Activated CD4-positive, CD25-positive, alpha-beta regulatory T cell treated with anti-CD3 and anti-CD28 coated beads, Interleukin-2, amount 50 U/mL, for 24 hours (primary cell): ENCODE measurements around the gene CLSTN2.
"Not testable (repeated sequence)": the region's sequence is repeated elsewhere in the genome, so short reads cannot be mapped to it uniquely, and the experiment has no call there.

Source experiments
- ATAC-seq, 2 donors: fragments of 150-1000 bp; cut with Tn5 transposase; one replicate each; pipeline ENCODE4 v1.10.0; 2021; ENCODE audit warnings: mild to moderate bottlenecking in 1 of 2, moderate library complexity in 1 of 2

The CLSTN2 gene

DNA sequence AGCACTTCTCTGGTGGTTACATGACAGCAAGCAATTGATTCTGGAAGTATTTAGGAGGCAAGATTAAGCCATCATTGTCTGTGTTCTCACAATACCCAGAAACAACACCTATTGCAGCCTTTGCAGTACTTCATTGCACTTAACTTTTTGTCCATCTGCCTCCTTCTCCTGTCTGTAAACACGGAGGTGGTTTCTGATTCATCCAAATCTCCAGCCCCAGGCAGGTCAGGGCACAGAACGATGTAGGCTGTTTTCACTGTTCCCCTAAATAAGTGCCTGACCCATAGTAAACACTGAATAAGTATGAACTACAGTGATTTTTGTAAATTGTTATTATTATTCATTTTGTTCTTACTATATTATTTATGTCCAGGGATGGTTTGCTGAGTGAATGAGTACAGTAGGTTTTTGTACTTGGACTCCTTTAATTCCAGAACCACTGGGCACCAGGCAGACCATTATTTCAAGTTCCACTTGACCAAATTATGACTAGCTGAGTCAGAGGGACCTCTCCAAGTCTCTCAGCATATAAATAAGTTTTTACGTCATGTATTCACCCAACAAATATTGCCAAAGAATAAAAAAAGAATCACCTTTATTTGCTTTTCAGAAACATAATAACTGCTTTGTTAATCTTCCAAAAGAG is 459.6 kb downstream of the CLSTN2 start:
- no peak for ATAC-seq

- no peak for ATAC-seq
Measured at GRCh38 chr3:140395134-140396075, 460.4 kb downstream of the CLSTN2 start.

- ATAC-seq = no peak
Measured at GRCh38 chr3:140396110-140396509, 461.1 kb downstream of the CLSTN2 start.

GRCh38 chr3:140397847-140398246 is 462.9 kb downstream of the CLSTN2 start:
- ATAC-seq = no peak

GRCh38 chr3:140398387-140398786 is 463.4 kb downstream of the CLSTN2 start:
- no peak for ATAC-seq

DNA sequence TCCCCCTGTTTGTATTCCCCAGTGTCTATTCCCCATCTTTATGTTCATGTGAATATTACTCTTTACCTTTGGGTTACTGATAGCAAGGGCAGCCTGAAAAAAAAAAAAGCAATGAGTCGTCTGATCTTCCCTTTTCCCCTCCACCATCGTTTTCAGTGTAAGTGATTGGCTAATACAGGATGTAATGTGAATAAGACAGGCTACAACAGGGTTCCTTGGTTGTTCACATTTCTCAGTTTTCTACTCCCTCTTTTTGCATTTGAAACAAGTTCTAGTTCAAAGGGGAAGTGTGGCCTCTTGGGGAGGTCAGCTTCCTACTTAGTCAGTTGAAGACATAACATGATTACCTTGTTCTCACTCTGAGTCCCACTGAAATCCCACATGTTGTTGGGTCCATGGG is 464.9 kb downstream of the CLSTN2 start:
- ATAC-seq = no peak

DNA sequence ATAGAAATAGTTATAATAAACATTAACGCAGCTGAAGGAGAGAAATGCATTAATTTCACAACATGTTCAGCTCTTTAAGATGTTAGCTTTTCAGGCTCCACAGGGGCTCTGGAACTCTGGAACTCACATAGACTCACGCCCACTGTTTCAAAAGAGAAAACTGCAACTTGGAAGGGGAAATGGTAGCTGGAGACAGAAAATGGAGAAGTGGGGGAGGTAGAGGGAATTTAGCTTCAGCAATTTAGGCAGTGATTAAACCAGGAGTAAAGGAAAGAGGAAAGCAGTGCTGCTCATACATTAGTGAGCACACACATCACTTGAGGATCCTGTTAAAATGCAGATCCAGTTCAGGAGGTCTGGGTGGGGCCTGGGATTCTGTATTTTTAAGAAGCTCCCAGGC is 468.1 kb downstream of the CLSTN2 start:
- ATAC-seq = no peak

- ATAC-seq = no peak
Measured at GRCh38 chr3:140403608-140404007, 468.6 kb downstream of the CLSTN2 start.

DNA sequence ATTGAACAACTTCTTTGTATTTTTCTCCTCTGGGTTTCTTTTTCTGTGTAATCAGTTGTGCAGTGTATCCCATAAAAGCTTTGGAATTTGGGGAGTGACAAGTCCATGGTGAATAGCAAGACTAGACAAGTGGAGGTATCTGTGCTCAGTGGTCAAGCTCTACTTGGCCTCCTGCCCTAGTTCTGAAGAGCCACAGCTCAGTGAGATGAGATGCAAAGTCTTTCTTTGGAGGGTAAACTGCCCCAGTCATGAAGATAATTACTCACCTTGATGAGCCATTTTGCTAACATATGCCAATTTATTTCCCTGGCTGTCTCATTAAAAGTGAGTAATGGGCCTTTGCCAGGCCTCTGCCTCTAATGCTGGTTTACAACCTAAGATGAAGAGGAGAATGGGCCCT is 471.7 kb downstream of the CLSTN2 start:
- ATAC-seq = no peak

DNA sequence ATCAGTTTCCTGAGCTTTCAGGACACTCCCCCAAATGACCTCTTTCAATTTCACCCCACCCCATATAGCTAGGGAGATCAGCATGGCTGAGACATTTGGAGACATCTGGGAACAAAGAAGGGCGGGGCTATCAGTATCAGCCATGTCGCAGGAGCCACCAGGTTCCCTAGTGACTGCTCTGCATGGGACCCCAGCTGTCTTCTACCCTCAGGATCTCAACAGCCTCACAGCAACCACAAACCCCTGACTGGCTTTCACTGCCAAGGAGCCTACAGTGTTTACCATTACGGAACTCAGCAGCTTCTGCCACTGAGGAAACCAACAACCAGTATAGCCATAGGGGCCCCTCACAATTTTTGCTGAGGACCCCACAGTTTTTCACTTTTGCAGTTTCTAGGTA is 473.3 kb downstream of the CLSTN2 start:
- no peak for ATAC-seq

DNA sequence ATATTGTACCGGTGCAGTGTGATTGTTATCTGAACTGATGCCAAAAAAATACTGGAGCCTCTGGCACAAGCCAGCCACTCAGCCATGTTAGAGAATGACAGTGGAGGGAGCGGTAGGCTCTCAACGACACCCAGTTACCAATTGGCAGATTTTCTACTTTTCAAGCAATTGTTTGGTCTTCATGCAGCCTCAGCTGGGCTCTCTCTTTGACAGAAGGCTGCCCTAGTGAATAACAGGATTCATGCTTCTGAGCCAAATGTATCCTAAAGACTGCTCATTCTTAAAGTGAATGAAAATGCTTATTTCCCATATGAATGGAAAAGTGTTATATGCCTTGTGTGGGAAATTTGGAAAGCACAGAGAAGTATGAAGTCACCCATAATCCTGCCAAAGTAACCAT is 481.7 kb downstream of the CLSTN2 start:
- no peak for ATAC-seq

DNA sequence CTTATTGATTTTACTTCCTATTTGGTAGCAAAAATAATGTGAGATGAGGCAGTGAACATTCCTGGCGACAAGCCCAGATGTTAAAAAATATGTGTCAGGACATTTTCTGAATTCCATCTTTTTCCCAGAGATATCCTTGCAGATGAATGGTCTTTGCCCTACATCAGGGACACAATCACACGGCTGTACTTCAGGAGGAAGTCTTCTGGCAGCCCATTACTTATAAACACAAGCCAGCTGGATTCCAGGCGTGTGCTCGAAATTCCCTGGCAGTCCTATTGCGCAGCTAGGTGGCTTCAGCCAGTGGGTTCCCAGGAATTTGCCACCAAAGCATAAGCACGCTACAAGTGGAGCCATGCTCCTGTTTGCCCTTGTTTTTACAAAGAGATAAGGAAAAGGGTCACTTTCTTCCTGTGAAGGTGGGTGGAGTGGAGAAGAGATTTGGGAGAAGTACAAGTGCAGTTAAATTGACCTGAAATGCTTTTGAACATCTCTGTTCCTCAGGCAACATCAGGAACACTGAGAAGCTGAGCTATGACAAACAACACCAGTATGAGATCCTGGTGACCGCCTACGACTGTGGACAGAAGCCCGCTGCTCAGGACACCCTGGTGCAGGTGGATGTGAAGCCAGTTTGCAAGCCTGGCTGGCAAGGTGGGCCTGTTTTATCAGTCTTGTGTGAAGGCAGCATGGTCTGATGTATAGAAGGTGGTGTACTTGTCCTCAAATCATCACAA is 485.8 kb downstream of the CLSTN2 start:
- ATAC-seq = no peak

DNA sequence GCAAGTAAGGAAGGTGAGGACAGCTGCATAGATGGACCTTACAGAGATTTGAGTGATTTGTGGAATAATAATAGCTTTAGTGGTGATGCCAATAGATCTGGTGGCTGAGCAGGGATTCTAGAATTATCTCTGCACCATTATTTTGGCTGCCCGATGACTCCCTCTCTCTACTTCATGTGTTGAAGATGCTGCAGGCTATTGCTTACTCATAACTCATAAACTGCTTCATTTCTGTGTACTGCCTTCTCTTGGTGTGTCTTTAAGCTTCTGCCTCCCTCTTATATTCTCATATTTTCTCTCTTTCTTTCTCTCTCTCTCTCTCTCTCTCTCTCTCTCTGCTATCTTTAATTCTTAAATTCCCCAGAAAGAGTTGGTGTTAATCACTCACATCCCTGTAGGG is 486.9 kb downstream of the CLSTN2 start:
- ATAC-seq = no peak

DNA sequence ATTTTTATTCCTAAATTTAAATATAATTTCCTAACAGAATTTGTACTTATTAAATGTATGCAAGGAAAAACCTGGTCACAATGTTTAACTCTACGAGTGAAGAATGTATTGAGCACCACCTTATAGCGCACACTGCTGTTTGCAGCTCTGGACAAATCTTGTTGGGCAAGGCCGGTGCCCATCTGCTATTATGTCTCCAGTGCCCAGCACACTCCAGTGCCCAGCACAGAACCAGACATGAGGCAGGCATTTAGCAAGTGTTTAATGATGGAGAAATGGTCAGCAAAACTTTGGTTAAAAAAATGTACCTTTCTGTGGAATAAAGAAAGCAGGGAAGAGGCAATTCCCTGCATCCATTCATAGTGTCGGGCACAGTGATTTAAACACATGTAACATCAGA is 488.2 kb downstream of the CLSTN2 start:
- no peak for ATAC-seq

GRCh38 chr3:140423574-140423973 is 488.6 kb downstream of the CLSTN2 start:
- not testable (repeated sequence) for ATAC-seq

DNA sequence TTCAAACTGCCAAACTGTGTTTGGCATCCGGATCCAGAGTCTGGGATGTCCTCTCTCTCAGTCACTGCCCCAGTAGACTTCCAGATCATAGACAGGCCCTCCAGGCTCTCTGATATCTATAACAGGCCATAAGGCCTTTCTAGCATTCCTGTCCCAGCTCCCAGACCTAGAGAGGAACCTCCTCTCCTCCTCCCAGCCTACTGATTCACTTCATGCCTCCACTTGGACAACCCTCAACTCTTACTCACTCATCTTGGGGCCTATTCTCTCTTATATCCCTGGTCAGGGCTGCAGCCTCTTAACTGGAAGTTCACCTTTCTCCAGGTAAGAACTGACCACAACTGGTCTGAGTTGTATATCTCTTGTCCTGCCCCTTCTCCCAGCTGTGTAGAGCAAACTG is 489.2 kb downstream of the CLSTN2 start:
- ATAC-seq = no peak

GRCh38 chr3:140424726-140425125 is 489.7 kb downstream of the CLSTN2 start:
- ATAC-seq = no peak

GRCh38 chr3:140427786-140428185 is 492.8 kb downstream of the CLSTN2 start:
- ATAC-seq = no peak

GRCh38 chr3:140428380-140428779 is 493.4 kb downstream of the CLSTN2 start:
- no peak for ATAC-seq

DNA sequence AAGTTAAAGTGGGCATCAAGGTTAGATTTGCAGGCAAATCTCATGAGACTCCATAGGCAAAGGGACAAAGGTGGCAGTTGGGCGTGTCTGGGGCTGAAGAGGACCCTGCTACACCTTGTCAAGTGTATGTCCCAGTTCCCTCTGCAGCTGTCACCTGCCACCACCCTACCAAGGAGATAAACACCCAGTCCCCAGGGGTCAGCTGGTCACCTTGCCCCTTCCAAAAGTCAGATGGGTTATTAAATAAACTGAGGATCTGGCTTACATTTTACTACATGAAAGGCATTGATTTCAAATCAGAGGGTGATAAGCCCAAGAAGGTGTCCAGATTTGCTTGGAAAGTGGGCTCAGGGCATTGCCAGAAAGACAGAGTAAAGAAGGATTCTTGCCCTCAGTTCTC is 494.8 kb downstream of the CLSTN2 start:
- no peak for ATAC-seq

DNA sequence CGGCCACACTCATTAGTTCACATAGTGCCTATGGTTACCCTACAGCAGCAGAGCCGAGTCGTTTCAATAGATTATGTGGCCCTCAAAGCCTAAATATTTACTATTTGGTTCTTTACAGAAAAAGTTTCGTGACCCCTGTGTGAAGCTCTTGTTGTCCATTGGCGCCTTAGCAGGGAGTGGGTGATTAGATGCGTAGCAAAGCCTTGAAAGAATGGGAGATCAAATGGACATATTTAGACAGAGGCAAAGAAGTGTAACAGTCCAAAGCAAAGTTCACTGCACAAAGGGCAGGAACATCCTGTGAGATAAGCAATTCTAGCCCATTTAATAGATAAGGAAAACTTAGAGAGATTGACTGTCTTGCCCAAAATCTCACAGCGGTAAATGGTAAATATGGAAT is 495.5 kb downstream of the CLSTN2 start:
- no peak for ATAC-seq

DNA sequence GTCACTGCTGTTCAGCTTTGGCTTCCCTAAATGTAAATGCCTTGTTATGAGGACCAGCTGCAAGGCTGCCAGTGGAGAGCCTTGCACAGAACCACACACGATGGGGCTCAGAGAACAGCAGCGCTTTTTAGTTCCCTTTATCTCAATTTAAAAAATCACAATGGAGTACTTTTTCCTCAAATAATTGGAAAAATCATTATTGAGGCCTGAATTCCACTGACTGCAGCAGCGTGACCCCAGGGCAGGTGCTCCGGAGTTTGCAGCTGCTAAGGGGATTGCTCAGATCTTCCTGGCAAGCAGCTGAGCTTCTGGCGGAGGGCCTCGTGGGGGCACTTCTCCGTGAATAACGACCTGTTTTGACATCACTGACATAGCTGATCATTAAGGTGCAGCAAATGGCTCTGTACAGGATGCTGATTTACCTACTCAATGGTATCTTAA is 497.3 kb downstream of the CLSTN2 start:
- ATAC-seq = no peak

- peak in 1 of 2 donors; percentile 7 for ATAC-seq
Measured at GRCh38 chr3:140433431-140433830, 498.4 kb downstream of the CLSTN2 start.
